GM12892 (cell line): ENCODE results near the gene NSF.

Experiments
- POLR2A ChIP-seq: IDR thresholded peaks from 2 replicates; pipeline ENCODE4 v1.6.1; 2011; ENCODE audit warnings: low read depth, low read length, control low read depth
- POLR2AphosphoS5 ChIP-seq: IDR thresholded peaks from 2 replicates; pipeline ENCODE4 v1.6.1; 2011; ENCODE audit warnings: low read depth, low read length, control low read depth
- TAF1 ChIP-seq: IDR thresholded peaks from 2 replicates; pipeline ENCODE4 v1.6.1; 2011; ENCODE audit warnings: low read depth, mild to moderate bottlenecking, control low read depth, low read length, borderline replicate concordance

GRCh38 chr17:46776298-46777005, 186.0 kb downstream of the NSF start:
- no peak for TF ChIP-seq POLR2A
- no peak for TF ChIP-seq TAF1
- no peak for TF ChIP-seq POLR2AphosphoS5
